B cell (primary cell): ENCODE results near the gene PCBP1. TPM values are rescaled to one million over a fixed set of nuclear protein-coding genes. Genes with fewer than 3 reads are reported as not detected.

Experiments used
- ATAC-seq: fragments of 200-7000 bp; cut with Tn5 transposase; one replicate; pipeline ENCODE4 v1.10.0; 2021; ENCODE audit warnings: low read depth, mild to moderate bottlenecking, moderate number of reproducible peaks, moderate library complexity
- CTCF ChIA-PET: fragments of 350-600 bp; sonication (Branson Sonifier 250); formaldehyde crosslinking; loops from one replicate; lab custom pipeline; 2021; ENCODE audit warnings: antibody characterized with exemption, inconsistent platforms; lab: Charles Lee
- POLR2A ChIA-PET: fragments of 350-600 bp; sonication (Branson Sonifier 250); formaldehyde crosslinking; loops from one replicate; lab custom pipeline; 2021; ENCODE audit warnings: antibody characterized with exemption; lab: Charles Lee
- DNase-seq: peaks from one replicate; pipeline ENCODE4 v3.0.0; 2013
- H2AFZ ChIP-seq: 2 replicates; pipeline ENCODE4 v1.6.1; 2012; ENCODE audit warnings: mild to moderate bottlenecking, low read depth, low read length; ENCODE audit not compliant: insufficient read depth, poor library complexity, severe bottlenecking
- H3K27ac ChIP-seq, 2 donors: 1 replicate in 1 of 2; 2 replicates in 1 of 2; pipeline ENCODE4 v1.5.1; 2012 to 2013; ENCODE audit warnings: low read length in 2 of 2, mild to moderate bottlenecking in 2 of 2, moderate library complexity in 1 of 2
- H3K27me3 ChIP-seq, 4 experiments: fragments of 200-600 bp in 1 of 4; sonication (generic) in 1 of 4; replicated peaks in 1 of 4; 1 replicate in 2 of 4; 2 replicates in 2 of 4; pipeline versions ENCODE4 v1.6.1 to v1.7.0; 2013 to 2016; ENCODE audit warnings: low read length in 3 of 4, mild to moderate bottlenecking in 2 of 4, mixed read lengths in 1 of 4, moderate library complexity in 1 of 4; ENCODE audit not compliant: insufficient read depth in 4 of 4, control insufficient read depth in 3 of 4; ENCODE audit errors: control extremely low read depth in 1 of 4
- H3K36me3 ChIP-seq, 2 experiments: replicated peaks in 1 of 2; 1 replicate in 1 of 2; 2 replicates in 1 of 2; pipeline versions ENCODE4 v1.6.1 to v1.7.1; 2013; ENCODE audit warnings: low read length in 1 of 2; ENCODE audit not compliant: insufficient read depth in 2 of 2, control insufficient read depth in 1 of 2; ENCODE audit errors: control extremely low read depth in 1 of 2, extremely low read depth in 1 of 2
- H3K4me1 ChIP-seq, 2 donors: fragments of 200-600 bp in 1 of 2; sonication (generic) in 1 of 2; 1 replicate in 1 of 2; 2 replicates in 1 of 2; pipeline versions ENCODE4 v1.5.1 to v1.6.1; 2013 to 2017; ENCODE audit warnings: low read length in 2 of 2; ENCODE audit not compliant: control insufficient read depth in 2 of 2, insufficient read depth in 2 of 2
- H3K4me2 ChIP-seq: replicated peaks from 2 replicates; pipeline ENCODE3; 2012; ENCODE audit warnings: mild to moderate bottlenecking, low read depth, low read length; ENCODE audit not compliant: poor library complexity, severe bottlenecking
- H3K4me3 ChIP-seq, 5 experiments: fragments of 200-600 bp in 1 of 5; sonication (generic) in 1 of 5; 1 replicate in 3 of 5; 2 replicates in 2 of 5; pipeline versions ENCODE4 v1.5.1 to v1.7.0; 2011 to 2016; ENCODE audit warnings: low read length in 4 of 5, mild to moderate bottlenecking in 4 of 5, low read depth in 2 of 5, control low read depth in 1 of 5, moderate library complexity in 1 of 5; ENCODE audit not compliant: insufficient read depth in 1 of 5; ENCODE audit errors: control extremely low read depth in 1 of 5, extremely low read depth in 1 of 5
- H3K79me2 ChIP-seq: fragments of 200-600 bp; sonication (generic); one replicate; pipeline ENCODE4 v1.6.0; 2016; ENCODE audit warnings: low read length; ENCODE audit not compliant: control insufficient read depth, insufficient read depth
- H3K9ac ChIP-seq: fragments of 200-600 bp; sonication (generic); 2 replicates; pipeline ENCODE4 v1.6.1; 2017; ENCODE audit warnings: mild to moderate bottlenecking, low read length, moderate library complexity
- H3K9me3 ChIP-seq, 3 donors: one replicate each; pipeline versions ENCODE4 v1.6.1 to v1.7.1; 2013; ENCODE audit warnings: low read length in 2 of 3; ENCODE audit not compliant: control insufficient read depth in 2 of 3, insufficient read depth in 1 of 3; ENCODE audit errors: control extremely low read depth in 1 of 3
- H4K20me1 ChIP-seq: 2 replicates; pipeline ENCODE4 v1.6.0; 2012; ENCODE audit warnings: mild to moderate bottlenecking, low read length; ENCODE audit not compliant: insufficient read depth, control insufficient read depth, poor library complexity, severe bottlenecking
- H3K27ac Mint-ChIP-seq: one replicate; pipeline ENCODE4 v1.8.0; 2021; ENCODE audit warnings: mixed read lengths
- H3K27me3 Mint-ChIP-seq: one replicate; pipeline ENCODE4 v1.8.0; 2021; ENCODE audit warnings: mixed read lengths
- H3K4me1 Mint-ChIP-seq: one replicate; pipeline ENCODE4 v1.8.0; 2021; ENCODE audit warnings: mixed read lengths
- H3K4me3 Mint-ChIP-seq: one replicate; pipeline ENCODE4 v1.8.0; 2021; ENCODE audit warnings: mixed read lengths
- H3K9me3 Mint-ChIP-seq: one replicate; pipeline ENCODE4 v1.8.0; 2022; ENCODE audit warnings: mixed read lengths; ENCODE audit not compliant: insufficient read depth
- EZH2 ChIP-seq: IDR thresholded peaks from 2 replicates; pipeline ENCODE4 v1.6.1; 2012; ENCODE audit warnings: borderline replicate concordance, low read depth, mild to moderate bottlenecking, moderate library complexity, low read length; ENCODE audit not compliant: insufficient read depth, poor library complexity, severe bottlenecking
- WGBS: methylation state at CpG from one replicate; pipeline ENCODE4 v1.1.5; 2013; ENCODE audit warnings: missing lambda C conversion rate; ENCODE audit not compliant: insufficient coverage; 5-methylcytosine and 5-hydroxymethylcytosine counted together
- intact Hi-C: fragments of 100-400 bp; cut with micrococcal nuclease; formaldehyde crosslinking; loops from one replicate; pipeline ENCODE4 v1.10.0; 2022
- polyA plus RNA-seq: library from polyadenylated mRNA; depleted of rRNA; stranded (reverse); fragments of >200 nt; gene quantifications from 2 replicates; pipeline ENCODE4 v1.2.3, GENCODE V29; 2012
- total RNA-seq, 2 donors: library from RNA; stranded (reverse); fragments of 120-200 nt in 1 of 2; gene quantifications; 1 replicate in 1 of 2; 2 replicates in 1 of 2; pipeline versions ENCODE4 v1.2.3 to v1.2.4, GENCODE V29; 2013 to 2022
- TF ChIP-seq, protein P1 (sequence below): fragments of 200-600 bp; IDR thresholded peaks from one replicate; pipeline ENCODE4 v1.8.0; 2022; ENCODE audit warnings: antibody characterized with exemption, mild to moderate bottlenecking

The PCBP1 gene
- total and polyA plus RNA-seq, 2 donors (not counting 1 experiment from before 2014, with no cell fraction given): 172 to 327 TPM

- H3K4me3 Mint-ChIP-seq: no peak overlapping the region
- H4K20me1 ChIP-seq: no peaks in the 10 kb centered on the region
- no peak for TF ChIP-seq EZH2
- TF ChIP-seq, protein P1, sequence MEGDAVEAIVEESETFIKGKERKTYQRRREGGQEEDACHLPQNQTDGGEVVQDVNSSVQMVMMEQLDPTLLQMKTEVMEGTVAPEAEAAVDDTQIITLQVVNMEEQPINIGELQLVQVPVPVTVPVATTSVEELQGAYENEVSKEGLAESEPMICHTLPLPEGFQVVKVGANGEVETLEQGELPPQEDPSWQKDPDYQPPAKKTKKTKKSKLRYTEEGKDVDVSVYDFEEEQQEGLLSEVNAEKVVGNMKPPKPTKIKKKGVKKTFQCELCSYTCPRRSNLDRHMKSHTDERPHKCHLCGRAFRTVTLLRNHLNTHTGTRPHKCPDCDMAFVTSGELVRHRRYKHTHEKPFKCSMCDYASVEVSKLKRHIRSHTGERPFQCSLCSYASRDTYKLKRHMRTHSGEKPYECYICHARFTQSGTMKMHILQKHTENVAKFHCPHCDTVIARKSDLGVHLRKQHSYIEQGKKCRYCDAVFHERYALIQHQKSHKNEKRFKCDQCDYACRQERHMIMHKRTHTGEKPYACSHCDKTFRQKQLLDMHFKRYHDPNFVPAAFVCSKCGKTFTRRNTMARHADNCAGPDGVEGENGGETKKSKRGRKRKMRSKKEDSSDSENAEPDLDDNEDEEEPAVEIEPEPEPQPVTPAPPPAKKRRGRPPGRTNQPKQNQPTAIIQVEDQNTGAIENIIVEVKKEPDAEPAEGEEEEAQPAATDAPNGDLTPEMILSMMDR: no peak
- H3K36me3 ChIP-seq: no peaks in the 10 kb centered on the region
- intact Hi-C loops: no loop called here
- peaks cover 33% of the 10 kb centered on the region for H3K4me1 Mint-ChIP-seq
- no peaks in the 10 kb centered on the region for H3K9me3 ChIP-seq
- no peaks in the 10 kb centered on the region for H3K27me3 Mint-ChIP-seq
- H3K79me2 ChIP-seq: peaks cover 21% of the 10 kb centered on the region
- no CpG with 5 or more reads among the region's 4 CpGs for WGBS
- ATAC-seq: no peak
- peaks cover 26 to 38% of the 10 kb centered on the region in 2 donors for H3K4me1 ChIP-seq
- DNase-seq: no peak
- no peaks in the 10 kb centered on the region for H3K9me3 Mint-ChIP-seq
- no peaks in the 10 kb centered on the region for H3K27me3 ChIP-seq
- no peak overlapping the region for H3K9ac ChIP-seq
- no peak overlapping the region for H3K27ac Mint-ChIP-seq
- no peak overlapping the region for H3K4me3 ChIP-seq
- CTCF ChIA-PET: no interaction called here
- H3K4me2 ChIP-seq: no peak overlapping the region
- H3K27ac ChIP-seq: no peak overlapping the region
- POLR2A ChIA-PET: interaction anchor here (0.6 to 1.7 kb wide), 3 partner anchors 10 to 47 kb away, joined by 3 to 6 read pairs (median 5); no protein-coding TSS in a partner anchor
- H2AFZ ChIP-seq: no peak overlapping the region
These were observed 10.8 kb downstream of the PCBP1 start for GRCh38 chr2:70098032-70098431.

- DNase-seq (no peak), ATAC-seq (no peak)
- H3K4me1 Mint-ChIP-seq: peaks cover 36% of the 10 kb centered on the region
- H3K27me3 Mint-ChIP-seq: no peaks in the 10 kb centered on the region
- intact Hi-C loops: no loop called here
- H3K27ac Mint-ChIP-seq: no peak overlapping the region
- H3K4me2 ChIP-seq: no peak overlapping the region
- H4K20me1 ChIP-seq: no peaks in the 10 kb centered on the region
- TF ChIP-seq EZH2: no peak
- TF ChIP-seq, protein P1: no peak
- 90% methylated on average over 2 of the region's 2 CpGs for WGBS
- H3K9ac ChIP-seq: no peak overlapping the region
- no peak overlapping the region for H3K4me3 Mint-ChIP-seq
- no peaks in the 10 kb centered on the region for H3K9me3 Mint-ChIP-seq
- H3K27me3 ChIP-seq: no peaks in the 10 kb centered on the region
- ChIA-PET CTCF (no interaction called here), POLR2A (no interaction called here)
- H3K4me1 ChIP-seq: peaks cover 31 to 39% of the 10 kb centered on the region in 2 donors
- no peak overlapping the region for H3K27ac ChIP-seq
- H3K9me3 ChIP-seq: no peaks in the 10 kb centered on the region
- H2AFZ ChIP-seq: no peak overlapping the region
- peaks cover 9% of the 10 kb centered on the region for H3K79me2 ChIP-seq
- H3K4me3 ChIP-seq: no peak overlapping the region
- H3K36me3 ChIP-seq: no peaks in the 10 kb centered on the region
These were observed 12.0 kb downstream of the PCBP1 start for GRCh38 chr2:70099270-70099669.
